HG02759 (cell line): Measurements from ENCODE around the gene PKMYT1.
"Not testable (repeated sequence)": the region's sequence is repeated elsewhere in the genome, so short reads cannot be mapped to it uniquely, and the experiment has no call there.

ENCODE experiments used
- ATAC-seq: cut with Tn5 transposase; IDR thresholded peaks from one replicate; pipeline ENCODE4 v1.9.1; 2021; ENCODE audit warnings: mild to moderate bottlenecking, moderate library complexity; ENCODE audit not compliant: unreplicated experiment

PKMYT1 gene

DNA sequence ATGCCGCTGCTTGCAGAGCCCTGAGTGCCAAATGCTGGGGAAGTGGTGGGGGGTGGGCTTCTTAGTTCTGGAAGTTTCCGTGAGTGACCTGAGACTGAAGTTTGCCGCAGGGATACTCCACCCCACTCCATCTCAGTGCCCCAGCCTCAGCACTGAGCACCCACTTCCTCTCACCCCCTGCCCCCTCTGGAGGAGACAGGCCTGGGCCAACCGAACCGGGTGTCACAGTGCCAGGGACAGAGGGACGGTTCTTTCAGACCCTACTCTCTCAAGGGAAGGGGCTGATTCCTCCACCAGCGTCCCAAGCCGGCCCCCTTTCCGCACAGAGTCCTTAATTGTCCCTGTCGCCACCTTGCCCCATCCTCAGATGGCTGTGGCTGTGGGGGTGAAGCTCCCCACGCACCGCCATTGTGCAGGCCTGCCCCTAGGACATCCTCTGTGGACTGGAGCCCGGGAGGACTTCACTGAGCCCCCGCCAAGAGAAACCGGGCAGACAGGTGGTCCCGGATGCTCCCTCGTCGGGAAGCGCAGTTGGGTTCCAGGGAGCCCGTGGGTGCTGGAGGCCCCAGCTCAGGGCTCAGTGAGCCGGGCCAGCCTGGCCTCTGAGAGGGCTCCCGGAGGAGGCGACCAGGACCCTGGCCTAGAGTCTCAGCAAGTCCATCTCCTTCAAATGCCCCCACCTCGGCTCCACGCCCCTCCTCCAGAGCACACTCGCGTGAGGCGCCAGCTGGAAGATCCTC, 17.7 kb downstream of the PKMYT1 start:
- ATAC-seq = no peak

DNA sequence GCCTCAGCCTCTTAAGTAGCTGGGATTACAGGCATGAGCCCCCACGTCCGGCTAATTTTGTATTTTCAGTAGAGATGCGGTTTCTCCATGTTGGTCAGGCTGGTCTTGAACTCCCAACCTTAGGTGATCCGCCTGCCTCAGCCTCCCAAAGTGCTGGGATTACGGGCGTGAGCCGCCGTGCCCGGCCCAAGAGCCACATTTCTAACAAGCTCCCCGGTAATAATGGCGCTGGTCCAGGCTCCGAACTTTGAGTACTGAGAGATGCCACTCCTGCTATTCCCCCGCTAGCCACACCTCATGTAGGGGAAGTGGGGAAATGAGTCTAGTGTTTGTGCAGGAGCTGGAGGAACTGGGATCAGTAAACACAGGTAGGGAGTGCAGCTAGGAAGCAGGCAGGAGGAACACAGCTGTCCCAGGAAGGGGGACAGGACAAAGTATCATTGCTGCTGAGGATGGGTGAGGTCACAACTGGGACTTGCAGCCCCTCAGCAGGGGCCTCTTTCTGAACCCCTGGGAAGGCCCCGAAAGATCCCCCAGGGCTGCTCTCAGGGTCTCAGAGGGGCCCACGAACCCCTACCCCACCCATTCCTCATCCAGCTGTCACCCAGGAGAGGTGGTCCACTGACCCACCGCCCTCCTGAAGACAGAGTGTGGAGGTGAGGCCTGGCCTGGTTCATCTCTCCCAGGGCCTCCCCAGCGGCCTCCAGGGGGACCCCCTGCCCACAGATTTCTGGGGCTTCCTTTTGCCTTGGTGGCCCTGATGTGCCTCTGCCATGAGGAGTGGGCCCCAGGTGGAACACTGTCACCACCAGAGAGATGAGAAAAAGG, 19.8 kb downstream of the PKMYT1 start:
- no peak for ATAC-seq

DNA sequence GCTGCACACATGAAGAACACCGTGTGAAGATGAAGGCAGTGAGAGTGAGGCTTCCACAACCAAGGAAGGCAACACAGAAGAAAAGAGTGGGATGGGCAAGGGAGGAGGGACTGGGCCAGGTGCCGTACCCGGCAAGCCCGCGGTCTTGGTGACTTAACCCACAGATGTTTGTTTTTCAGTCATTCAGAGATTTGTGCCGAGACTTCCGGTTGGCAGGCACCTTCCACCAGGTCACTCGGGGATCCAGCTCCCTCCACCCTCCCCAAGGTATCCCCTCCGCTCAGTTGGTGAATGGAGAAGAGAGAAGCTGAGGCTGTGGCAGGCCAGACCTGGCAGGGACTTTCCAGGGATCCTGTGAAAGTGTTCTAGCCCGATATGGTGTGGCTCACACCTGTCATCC, 21.0 kb downstream of the PKMYT1 start:
- ATAC-seq = no peak

DNA sequence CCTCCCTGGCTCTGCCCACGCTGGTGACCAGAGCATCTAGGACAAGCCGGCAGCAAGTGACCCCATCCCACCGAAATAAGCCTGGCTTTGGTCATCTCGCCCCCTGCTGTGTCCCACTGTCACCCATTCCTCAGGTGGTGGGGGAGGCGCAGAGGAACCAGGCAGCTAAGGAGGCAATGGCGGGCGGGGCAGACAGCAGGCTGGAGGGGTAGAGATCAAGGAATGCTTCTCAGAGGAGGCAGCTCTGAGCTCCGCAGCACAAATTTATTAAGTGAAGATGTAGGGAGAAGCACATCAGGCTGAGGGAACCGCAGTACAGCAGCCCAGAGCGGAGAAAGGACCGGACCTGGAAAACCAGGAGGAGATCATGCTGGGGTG, 23.7 kb downstream of the PKMYT1 start:
- no peak for ATAC-seq

DNA sequence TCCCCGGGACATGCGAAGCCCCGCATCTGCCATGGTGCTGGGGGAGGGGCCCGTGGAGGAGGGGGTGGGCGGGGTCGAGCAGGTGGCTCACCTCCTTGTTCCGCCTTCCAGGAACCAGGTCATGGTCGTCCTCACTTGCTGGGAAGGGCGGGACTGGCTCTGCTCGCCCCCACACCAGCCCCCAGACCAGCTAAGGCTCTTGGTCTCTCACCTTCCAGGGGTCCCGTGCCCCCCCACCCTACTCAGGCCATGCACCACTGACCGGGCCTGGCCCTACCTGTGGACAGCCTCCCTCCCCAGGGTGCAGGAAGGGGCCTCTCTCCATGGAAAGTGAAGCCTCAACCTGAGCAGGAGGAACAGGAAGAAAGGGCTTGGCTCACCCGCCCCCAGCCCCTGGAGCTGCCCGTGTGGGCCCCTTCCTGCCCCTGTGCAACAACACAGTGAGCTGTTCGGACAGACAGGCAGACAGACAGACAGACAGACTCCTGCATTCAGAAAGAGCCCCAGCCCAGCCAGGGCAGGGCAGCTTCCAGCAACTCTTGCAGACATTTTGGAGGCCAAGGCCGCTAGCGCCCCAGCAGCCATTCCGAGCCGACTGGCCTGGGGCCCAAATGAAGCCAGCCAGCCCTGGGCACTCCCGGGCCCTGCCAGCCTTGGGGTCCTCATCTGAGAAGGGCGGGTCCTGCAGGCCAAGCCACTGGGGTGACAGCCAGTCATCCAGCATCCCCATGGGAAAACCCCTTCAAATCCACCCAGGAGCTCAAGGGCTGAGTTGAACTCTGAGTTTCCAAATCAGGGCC, 24.3 kb downstream of the PKMYT1 start:
- no peak for ATAC-seq

DNA sequence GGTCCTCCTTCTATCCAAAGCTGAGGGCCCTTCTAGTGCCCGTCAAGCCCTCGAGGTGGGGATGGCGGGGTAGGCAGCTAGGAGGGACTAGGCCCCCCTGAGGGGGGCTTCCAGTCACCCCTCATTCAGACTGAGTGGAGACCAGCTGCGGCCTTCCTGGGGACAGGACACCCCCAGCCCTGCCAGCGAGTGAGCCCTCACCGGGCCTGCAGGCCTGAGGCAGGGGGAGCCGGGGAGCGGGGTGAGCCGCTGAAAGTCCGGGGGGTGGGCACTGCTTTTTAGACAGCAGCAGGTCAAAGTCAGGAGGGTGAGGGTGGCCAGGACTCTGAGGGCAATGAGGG, 24.8 kb downstream of the PKMYT1 start:
- no peak for ATAC-seq

DNA sequence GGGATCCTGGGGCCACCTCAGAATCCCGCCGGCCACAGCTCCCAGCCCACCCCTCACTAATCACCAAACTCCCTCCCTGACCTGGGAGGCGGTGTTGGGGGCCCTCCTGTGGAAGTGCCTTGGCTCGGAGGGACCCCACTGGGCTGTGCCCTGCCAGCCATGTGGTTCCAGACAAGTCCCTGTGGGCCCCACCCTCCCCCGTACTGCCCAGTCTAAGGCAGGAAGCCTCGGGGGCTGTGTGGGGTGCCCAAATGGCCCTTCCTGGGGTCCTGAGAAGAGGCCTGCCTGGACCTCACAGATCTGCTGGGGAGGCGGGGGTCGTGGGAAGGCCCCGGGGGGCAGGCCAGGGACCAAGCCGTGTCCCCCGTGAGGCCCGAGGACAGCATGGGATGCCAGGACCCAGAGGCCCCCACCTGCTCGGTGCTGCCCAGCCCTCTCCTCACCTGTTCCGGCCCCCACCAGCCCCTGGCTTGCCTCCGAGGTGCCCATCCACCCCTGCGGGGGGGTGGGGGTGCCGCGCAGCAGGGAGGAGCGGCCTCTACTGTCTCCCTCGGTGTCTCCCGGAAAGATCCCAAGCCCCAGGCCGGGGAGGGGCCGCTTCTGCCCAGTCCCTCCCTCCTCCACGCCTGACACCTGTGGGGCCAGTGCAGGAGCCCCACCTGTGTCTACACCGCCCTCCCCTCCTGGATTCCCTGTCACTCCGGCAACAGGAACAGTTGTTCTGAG, 25.4 kb downstream of the PKMYT1 start:
- no peak for ATAC-seq

DNA sequence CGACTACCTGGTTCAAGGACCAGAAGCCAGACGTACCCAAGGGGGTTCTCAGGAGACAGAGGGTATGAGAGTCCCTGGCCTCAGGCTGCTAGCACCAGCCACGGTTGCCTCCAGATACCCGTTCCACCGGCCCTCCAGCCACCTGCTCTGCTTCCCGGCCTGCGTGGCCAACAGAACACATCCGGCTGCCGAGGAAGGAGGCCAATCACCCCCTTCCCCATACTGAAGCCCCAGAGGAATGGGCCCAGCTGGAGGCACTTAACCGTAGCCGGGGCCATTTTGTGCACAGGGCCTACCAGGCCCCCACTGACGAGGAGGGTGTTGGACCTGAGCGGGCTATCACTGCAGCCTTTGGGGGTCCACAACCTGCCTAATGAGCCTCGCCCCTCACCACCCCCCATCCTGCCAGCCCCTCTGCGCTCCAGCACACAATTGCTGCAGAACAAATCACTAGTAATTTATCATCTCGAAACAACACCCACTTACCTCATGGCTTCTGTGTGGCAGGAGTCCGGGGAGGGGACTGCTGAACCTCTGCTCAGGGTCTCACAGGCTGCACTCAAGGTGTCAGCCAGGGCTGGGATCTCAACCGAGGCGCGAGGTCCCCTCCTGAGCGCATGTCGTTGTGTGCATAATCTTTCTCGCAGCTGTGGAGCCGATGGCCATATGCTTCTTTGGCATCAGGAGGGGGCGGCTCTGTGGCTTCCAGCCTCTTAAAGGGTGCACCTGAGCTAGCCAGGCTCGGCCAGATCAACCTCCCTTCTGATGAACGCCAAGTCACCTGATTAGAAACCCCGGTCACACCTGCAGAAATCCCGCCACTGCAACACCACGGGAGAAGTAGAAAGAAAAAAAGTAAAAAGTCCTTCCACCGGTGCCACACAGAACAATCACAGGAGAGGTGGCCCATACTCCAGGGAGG, 26.3 kb downstream of the PKMYT1 start:
- no peak for ATAC-seq

DNA sequence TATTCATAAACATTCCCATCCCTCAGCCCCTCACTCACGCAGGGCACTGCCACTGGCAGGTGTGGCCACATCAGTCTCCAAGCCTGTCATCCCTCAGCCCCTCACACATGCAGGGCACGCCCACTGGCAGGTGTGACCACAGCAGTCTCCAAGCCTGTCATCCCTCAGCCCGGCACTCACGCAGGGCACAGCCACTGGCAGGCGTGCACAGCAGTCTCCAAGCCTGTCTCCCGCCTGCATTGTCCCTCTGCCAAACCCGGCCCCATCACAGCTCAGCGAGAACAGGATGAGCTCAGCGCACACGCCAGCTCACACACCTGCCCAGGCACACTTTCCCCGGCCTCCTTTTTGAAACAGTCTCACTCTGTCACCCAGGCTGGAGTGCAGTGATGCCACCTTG, 27.6 kb downstream of the PKMYT1 start:
- ATAC-seq = no peak

DNA sequence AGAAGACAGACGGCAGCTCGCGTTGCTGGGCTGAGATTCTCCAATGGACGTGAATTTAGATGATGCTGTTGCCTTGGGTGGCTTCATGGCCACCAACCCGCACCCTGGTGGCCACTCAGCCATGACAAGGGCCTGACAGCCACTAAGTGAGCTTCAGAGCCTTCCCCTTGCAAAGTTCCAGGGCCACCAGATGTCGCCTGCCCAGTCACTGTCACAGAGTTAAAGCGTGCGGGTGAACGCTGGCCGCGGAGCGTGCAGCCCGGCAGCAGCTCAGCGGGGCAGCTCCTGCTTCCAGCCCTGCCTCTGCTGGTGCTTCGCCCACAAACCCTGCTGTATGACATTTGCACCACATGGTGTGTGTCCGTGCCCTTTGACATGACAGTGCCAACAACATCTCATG, 29.5 kb downstream of the PKMYT1 start:
- no peak for ATAC-seq

DNA sequence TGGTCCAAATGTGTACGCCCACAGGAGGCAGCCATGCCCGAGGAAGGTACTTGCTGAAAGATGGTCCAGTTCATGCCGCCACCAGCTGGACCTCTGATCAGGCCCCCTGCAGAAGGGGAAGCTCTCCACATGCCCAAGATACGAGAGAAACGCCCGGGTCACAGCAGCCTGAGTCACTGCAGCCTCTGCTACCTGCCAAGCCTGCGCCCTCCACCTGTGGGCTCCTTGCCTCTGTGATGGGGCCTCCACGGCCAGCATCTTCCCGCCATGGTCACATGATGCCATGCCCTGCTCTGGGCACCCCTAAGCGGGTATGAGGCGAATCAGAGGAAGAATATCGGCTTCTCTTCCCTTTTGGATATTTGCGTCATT, 29.9 kb downstream of the PKMYT1 start:
- ATAC-seq = no peak

DNA sequence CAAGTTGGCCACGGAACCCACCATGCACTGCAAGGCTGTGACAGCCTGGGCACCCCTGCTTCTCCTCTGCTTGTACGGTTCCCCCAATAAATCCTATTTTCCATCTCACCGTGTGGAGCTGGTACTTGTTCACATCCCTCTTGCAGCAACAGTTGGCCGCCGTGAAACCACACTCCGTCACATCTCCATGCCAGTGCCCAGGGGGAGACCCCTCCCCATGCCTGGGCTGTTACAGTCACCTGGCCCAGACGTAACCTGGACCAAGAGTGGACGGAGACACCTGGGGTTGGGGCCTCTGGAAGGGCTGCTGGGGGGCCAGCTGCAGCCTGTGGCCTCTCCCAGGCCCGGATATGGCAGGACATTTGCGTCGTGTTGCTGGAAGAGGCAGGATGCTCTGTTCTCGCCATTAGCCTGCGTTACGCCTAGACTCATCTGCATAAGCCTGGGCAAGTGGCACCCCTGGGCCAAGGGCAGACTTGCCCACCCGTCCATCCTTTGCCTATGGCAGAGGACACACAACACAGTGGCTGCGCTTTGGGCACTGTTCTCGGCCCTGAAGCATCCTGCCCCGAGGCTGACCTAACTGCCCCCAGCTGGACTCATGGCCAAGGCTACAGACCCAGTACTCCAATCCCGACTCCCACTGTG, 30.4 kb downstream of the PKMYT1 start:
- ATAC-seq = no peak

DNA sequence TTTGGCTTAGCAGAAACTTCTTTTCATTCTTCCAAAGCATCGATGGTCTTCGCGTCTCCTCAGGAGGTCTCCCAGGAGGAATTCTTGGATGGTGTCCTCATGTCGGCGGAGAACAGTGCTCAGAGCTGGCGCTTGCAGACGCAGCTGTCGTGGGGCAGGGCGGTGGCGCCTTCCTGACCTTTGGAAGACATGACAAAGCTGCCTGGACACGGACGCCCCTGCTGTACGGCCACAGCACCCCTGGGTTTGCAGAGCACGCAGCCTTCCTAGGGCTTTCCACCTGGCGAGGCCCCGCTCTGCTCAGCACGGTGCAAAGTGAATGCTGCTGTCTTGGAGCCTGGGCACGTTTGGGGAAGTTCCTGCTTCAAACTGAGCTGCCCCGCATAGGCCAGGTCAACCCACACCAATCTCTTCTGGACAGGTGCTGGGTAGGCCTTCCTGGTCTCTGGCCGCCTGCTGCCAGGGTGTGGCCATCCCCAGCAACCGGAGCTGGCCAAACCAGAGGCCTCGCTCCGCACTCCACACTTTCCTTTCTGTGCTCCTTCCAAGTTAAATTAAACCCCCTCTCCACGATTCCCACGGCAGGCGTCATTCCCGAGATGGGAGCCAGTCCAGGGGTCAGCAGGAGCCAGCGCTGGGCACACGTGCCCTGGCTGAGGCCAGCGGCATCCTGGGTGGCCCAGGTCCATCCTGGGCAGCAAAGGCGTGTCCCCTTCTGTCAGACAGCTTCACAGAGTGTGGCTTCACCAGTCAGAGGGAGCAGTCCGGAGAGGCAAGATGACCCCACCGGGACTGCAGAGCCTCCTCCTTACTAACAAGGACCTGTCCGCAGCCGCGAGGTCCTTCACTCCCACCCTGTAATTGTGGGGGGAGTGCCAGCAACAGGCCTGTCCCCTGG, 31.2 kb downstream of the PKMYT1 start:
- no peak for ATAC-seq

DNA sequence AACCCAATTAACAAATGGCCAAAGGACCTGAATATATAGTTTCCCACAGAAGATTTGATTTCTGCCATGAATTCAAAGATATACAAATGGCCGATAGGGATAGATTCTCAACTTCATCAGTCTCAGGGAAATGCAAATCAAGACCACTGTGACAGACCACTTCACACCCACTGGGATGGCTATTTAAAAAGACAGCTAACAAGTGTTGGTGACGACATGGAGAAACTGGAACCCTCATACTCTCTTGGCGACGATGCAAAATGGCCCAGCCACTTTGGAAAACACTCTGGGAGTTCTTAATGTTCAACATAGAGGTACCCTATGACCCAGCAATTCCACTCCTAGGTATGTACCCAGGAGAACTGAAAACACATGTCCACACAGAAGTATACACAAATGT, 33.6 kb downstream of the PKMYT1 start:
- no peak for ATAC-seq

DNA sequence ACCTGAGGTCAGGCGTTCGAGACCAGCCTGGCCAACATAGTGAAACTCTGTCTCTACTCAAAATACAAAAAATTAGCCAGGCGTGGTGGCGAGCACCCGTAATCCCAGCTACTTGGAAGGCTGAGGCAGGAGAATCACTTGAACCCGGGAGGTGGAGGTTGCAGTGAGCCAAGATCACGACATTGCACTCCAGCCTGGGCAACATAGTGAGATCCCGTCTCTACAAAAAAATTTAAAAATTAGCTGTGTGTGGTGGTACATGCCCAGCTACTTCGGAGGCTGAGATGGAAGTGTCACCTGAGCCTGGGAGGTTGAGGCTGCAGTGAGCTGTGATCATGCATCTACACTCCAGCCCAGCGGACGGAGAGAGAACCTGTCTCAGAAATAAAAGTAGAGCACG, 36.5 kb downstream of the PKMYT1 start:
- not testable (repeated sequence) for ATAC-seq

DNA sequence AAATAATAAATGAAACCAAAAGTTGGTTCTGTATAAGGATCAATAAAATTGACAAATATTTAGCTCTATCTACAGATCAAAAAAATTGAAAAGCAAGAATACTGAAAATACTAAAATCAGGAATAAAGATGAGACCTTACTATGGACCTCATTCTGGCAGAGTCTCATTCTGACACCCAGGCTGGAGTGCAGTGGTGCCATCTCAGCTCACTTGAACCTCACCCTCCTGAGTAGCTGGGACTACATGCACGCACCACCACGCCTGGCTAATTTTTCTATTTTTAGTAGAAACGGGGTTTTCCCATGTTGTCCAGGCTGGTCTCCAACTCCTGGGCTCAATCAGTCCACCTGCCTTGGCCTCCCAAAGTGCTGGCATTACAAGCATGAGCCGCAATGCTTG, 38.2 kb downstream of the PKMYT1 start:
- no peak for ATAC-seq

DNA sequence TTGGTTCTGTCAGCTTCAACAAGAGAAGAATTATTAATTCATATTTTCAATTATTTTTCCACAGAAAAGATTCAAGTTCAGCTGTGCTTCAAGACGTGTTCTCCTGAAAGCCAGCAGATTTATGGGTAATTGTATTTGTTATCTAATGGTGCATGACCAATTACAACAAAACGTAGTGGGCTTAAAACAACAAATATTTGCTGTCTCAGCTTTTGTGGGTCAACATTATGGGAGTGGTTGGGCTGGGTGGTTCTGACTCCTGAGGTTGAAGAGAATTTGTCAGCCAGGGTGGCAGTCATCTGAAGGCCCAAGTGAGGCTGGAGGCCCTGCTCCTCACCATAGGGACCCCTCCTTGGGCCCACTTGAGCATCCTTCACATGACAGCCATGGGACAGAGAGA, 40.3 kb downstream of the PKMYT1 start:
- no peak for ATAC-seq

DNA sequence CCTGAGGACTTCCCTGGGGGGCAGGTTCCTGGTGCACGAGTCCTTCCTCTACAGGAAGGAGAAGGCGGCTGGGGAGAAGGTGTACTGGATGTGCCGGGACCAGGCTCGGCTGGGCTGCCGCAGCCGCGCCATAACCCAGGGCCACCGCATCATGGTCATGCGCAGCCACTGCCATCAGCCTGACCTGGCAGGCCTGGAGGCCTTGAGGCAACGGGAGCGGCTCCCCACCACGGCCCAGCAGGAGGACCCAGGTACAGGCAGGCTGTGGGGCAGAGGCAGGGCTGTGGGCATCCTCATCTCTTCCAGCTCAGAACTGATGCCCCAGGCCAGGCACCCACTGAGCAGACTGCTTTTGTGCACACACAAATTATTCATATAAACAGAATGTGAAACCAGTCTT, 42.0 kb downstream of the PKMYT1 start:
- ATAC-seq = no peak

DNA sequence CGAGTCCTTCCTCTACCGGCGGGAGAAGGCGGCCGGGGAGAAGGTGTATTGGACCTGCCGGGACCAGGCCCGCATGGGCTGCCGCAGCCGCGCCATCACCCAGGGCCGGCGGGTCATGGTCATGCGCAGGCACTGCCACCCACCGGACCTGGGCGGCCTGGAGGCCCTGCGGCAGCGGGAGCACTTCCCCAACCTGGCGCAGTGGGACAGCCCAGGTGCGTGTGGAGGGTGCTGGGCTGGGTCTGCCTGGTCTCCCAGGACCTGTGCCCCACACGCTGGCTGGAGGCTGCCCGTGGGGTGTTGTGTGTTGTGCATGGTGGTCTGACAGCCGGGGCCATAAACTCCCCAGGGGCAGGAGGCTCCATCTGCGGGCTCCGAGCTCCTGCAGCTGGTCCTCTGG, 43.1 kb downstream of the PKMYT1 start:
- no peak for ATAC-seq
